Mesenchymal stem cell (in vitro differentiated cells and primary cell): Measurements from ENCODE around the gene RRM2.

Source experiments
- DNase-seq: peaks from one replicate; pipeline ENCODE4 v3.0.0-alpha.2; 2013
- H2AFZ ChIP-seq: one replicate; pipeline ENCODE4 v1.6.1; 2013; ENCODE audit warnings: low read depth, mild to moderate bottlenecking, control low read depth, inconsistent platforms, low read length, moderate library complexity
- H2AK5ac ChIP-seq: 2 replicates; pipeline ENCODE4 v1.6.1; 2013; ENCODE audit warnings: low read length, moderate library complexity, mild to moderate bottlenecking, inconsistent platforms; ENCODE audit not compliant: severe bottlenecking
- H2BK120ac ChIP-seq: one replicate; pipeline ENCODE4 v1.6.1; 2013; ENCODE audit warnings: low read depth, mild to moderate bottlenecking, inconsistent platforms, low read length, moderate library complexity
- H2BK12ac ChIP-seq, 2 experiments: one replicate each; pipeline ENCODE4 v1.6.1; 2013; ENCODE audit warnings: inconsistent platforms in 2 of 2, low read length in 2 of 2, mild to moderate bottlenecking in 2 of 2, moderate library complexity in 2 of 2, control low read depth in 1 of 2
- H2BK15ac ChIP-seq: one replicate; pipeline ENCODE4 v1.6.1; 2013; ENCODE audit warnings: mild to moderate bottlenecking, low read depth, inconsistent platforms; ENCODE audit not compliant: poor library complexity, severe bottlenecking
- H2BK5ac ChIP-seq: 2 replicates; pipeline ENCODE4 v1.6.1; 2013; ENCODE audit warnings: low read depth, mild to moderate bottlenecking, low read length, control low read depth, inconsistent platforms; ENCODE audit not compliant: poor library complexity, severe bottlenecking
- H3K14ac ChIP-seq, 2 experiments: one replicate each; pipeline ENCODE4 v1.6.1; 2013; ENCODE audit warnings: inconsistent platforms in 2 of 2, low read length in 2 of 2, control low read depth in 1 of 2, mild to moderate bottlenecking in 1 of 2, moderate library complexity in 1 of 2
- H3K18ac ChIP-seq, 2 experiments: one replicate each; pipeline ENCODE4 v1.6.1; 2013; ENCODE audit warnings: inconsistent platforms in 2 of 2, low read length in 2 of 2, control low read depth in 1 of 2, low read depth in 1 of 2, mild to moderate bottlenecking in 1 of 2
- H3K23ac ChIP-seq, 2 experiments: one replicate each; pipeline ENCODE4 v1.6.1; 2013; ENCODE audit warnings: inconsistent platforms in 2 of 2, low read length in 2 of 2, mild to moderate bottlenecking in 2 of 2, moderate library complexity in 2 of 2, control low read depth in 1 of 2
- H3K27ac ChIP-seq: 2 replicates; pipeline ENCODE4 v1.5.1; 2013; ENCODE audit warnings: mild to moderate bottlenecking, moderate library complexity, low read length, control low read depth, inconsistent platforms; ENCODE audit not compliant: poor library complexity, severe bottlenecking
- H3K27me3 ChIP-seq, 2 experiments: 2 replicates each; pipeline versions ENCODE4 v1.6.1 to v1.7.0; 2013; ENCODE audit warnings: low read length in 2 of 2, mild to moderate bottlenecking in 2 of 2, moderate library complexity in 2 of 2, control low read depth in 1 of 2, inconsistent platforms in 1 of 2; ENCODE audit not compliant: control insufficient read depth in 1 of 2, insufficient read depth in 1 of 2
- H3K36me3 ChIP-seq, 2 experiments: 2 replicates each; pipeline versions ENCODE4 v1.6.1 to v1.7.0; 2013; ENCODE audit warnings: low read length in 2 of 2, control low read depth in 1 of 2, inconsistent platforms in 1 of 2, low read depth in 1 of 2, mild to moderate bottlenecking in 1 of 2; ENCODE audit not compliant: insufficient read depth in 2 of 2, control insufficient read depth in 1 of 2
- H3K4ac ChIP-seq, 2 experiments: one replicate each; pipeline ENCODE4 v1.6.1; 2013; ENCODE audit warnings: inconsistent platforms in 2 of 2, low read length in 2 of 2, mild to moderate bottlenecking in 2 of 2, moderate library complexity in 2 of 2, control low read depth in 1 of 2, low read depth in 1 of 2
- H3K4me1 ChIP-seq: 2 replicates; pipeline ENCODE4 v1.6.1; 2013; ENCODE audit warnings: low read depth, low read length, control low read depth; ENCODE audit not compliant: control insufficient read depth, insufficient read depth
- H3K4me2 ChIP-seq: 2 replicates; pipeline ENCODE4 v1.6.1; 2013; ENCODE audit warnings: low read length, mild to moderate bottlenecking, inconsistent platforms; ENCODE audit not compliant: poor library complexity, severe bottlenecking
- H3K4me3 ChIP-seq, 2 experiments: 2 replicates each; pipeline versions ENCODE4 v1.5.1 to v1.7.0; 2013; ENCODE audit warnings: low read length in 2 of 2, mild to moderate bottlenecking in 2 of 2, control low read depth in 1 of 2, low read depth in 1 of 2; ENCODE audit not compliant: insufficient read depth in 1 of 2
- H3K79me1 ChIP-seq: replicated peaks from 2 replicates; pipeline ENCODE4 v1.6.1; 2013; ENCODE audit warnings: mild to moderate bottlenecking, control low read depth, low read length, inconsistent platforms; ENCODE audit not compliant: poor library complexity, severe bottlenecking
- H3K9ac ChIP-seq: 2 replicates; pipeline ENCODE4 v1.7.0; 2013; ENCODE audit warnings: mild to moderate bottlenecking, low read length, moderate library complexity
- H3K9me3 ChIP-seq: 2 replicates; pipeline ENCODE4 v1.7.0; 2013; ENCODE audit warnings: mild to moderate bottlenecking, low read length; ENCODE audit not compliant: control insufficient read depth
- H4K8ac ChIP-seq: one replicate; pipeline ENCODE4 v1.6.1; 2013; ENCODE audit warnings: inconsistent platforms, mild to moderate bottlenecking, low read length, moderate library complexity
- H4K91ac ChIP-seq: one replicate; pipeline ENCODE4 v1.6.1; 2013; ENCODE audit warnings: mild to moderate bottlenecking, low read length, inconsistent platforms
- WGBS: methylation state at CpG from one replicate; pipeline ENCODE4 v1.1.7; 2013; ENCODE audit warnings: mixed read lengths; 5-methylcytosine and 5-hydroxymethylcytosine counted together

RRM2 gene

GRCh38 chr2:10096641-10097040, 25.9 kb upstream of the RRM2 start:
- WGBS, result 87% methylated on average over 10 of the region's 10 CpGs

GRCh38 chr2:10097352-10098148, 25.0 kb upstream of the RRM2 start:
- Histone ChIP-seq H3K27me3 (peaks cover 0 to 29% of the 10 kb centered on the region in 2 experiments), H2AFZ (no peak overlapping the region), H3K4me3 (no peak overlapping the region), H3K36me3 (no peaks in the 10 kb centered on the region), H3K79me1 (no peaks in the 10 kb centered on the region), H2BK120ac (no peak overlapping the region), H3K27ac (no peak overlapping the region), H3K14ac (no peak overlapping the region), H3K4me2 (no peak overlapping the region), H3K18ac (no peak overlapping the region), H3K23ac (no peak overlapping the region), H3K9ac (no peak overlapping the region), H2AK5ac (peak overlapping the region; percentile 49), H3K4me1 (peaks cover 13% of the 10 kb centered on the region), H2BK5ac (no peak overlapping the region), H4K91ac (no peak overlapping the region), H3K9me3 (no peaks in the 10 kb centered on the region), H4K8ac (no peak overlapping the region), H2BK12ac (no peak overlapping the region), H3K4ac (no peak overlapping the region), H2BK15ac (no peak overlapping the region)
- 27% methylated on average over 13 of the region's 16 CpGs for WGBS
- DNase-seq, result peak; percentile 68

More at GRCh38 chr2:10096641-10097040, 25.9 kb upstream of the RRM2 start:
- no peak overlapping the region for H2AFZ ChIP-seq
- no peaks in the 10 kb centered on the region for H3K79me1 ChIP-seq
- no peak overlapping the region for H2BK120ac ChIP-seq
- peaks cover 13% of the 10 kb centered on the region for H3K4me1 ChIP-seq
- peaks cover 6% of the 10 kb centered on the region for H3K9me3 ChIP-seq
- H2BK12ac ChIP-seq, result no peak overlapping the region
- H3K36me3 ChIP-seq, result no peaks in the 10 kb centered on the region
- no peak overlapping the region for H3K9ac ChIP-seq
- no peak overlapping the region for H3K27ac ChIP-seq
- H3K14ac ChIP-seq, result no peak overlapping the region
- H3K27me3 ChIP-seq, result peaks cover 0 to 38% of the 10 kb centered on the region in 2 experiments
- H3K4ac ChIP-seq, result no peak overlapping the region
- H2BK15ac ChIP-seq, result no peak overlapping the region
- H3K23ac ChIP-seq, result peak overlapping the region in 1 of 2 experiments; percentile 46
- no peak overlapping the region for H4K8ac ChIP-seq
- no peak overlapping the region for H3K4me2 ChIP-seq
- no peak overlapping the region for H3K18ac ChIP-seq
- no peak overlapping the region for H2BK5ac ChIP-seq
- no peak overlapping the region for H3K4me3 ChIP-seq
- no peak overlapping the region for H4K91ac ChIP-seq
- DNase-seq, result no peak
- peak overlapping the region; percentile 95 for H2AK5ac ChIP-seq

- WGBS, result 82% methylated on average over 7 of the region's 7 CpGs
- Histone ChIP-seq H2BK12ac (no peak overlapping the region), H3K4me1 (peaks cover 13% of the 10 kb centered on the region), H2BK5ac (no peak overlapping the region), H3K36me3 (no peaks in the 10 kb centered on the region), H4K8ac (no peak overlapping the region), H2BK15ac (no peak overlapping the region), H3K4me2 (no peak overlapping the region), H3K9me3 (no peaks in the 10 kb centered on the region), H3K4me3 (no peak overlapping the region), H2BK120ac (no peak overlapping the region), H3K14ac (no peak overlapping the region), H3K4ac (no peak overlapping the region), H2AK5ac (no peak overlapping the region), H3K79me1 (no peaks in the 10 kb centered on the region), H2AFZ (no peak overlapping the region), H3K27me3 (peaks cover 0 to 3% of the 10 kb centered on the region in 2 experiments), H3K27ac (no peak overlapping the region), H3K9ac (no peak overlapping the region), H3K18ac (no peak overlapping the region), H3K23ac (no peak overlapping the region), H4K91ac (peak overlapping the region; percentile 53)
- no peak for DNase-seq
Observed at GRCh38 chr2:10101491-10101890, 21.0 kb upstream of the RRM2 start.

GRCh38 chr2:10103179-10103578, 19.4 kb upstream of the RRM2 start:
- WGBS, result 86% methylated on average over 6 of the region's 6 CpGs

More at GRCh38 chr2:10103179-10103578, 19.4 kb upstream of the RRM2 start:
- Histone ChIP-seq H2BK5ac (no peak overlapping the region), H3K14ac (no peak overlapping the region), H2BK12ac (no peak overlapping the region), H3K36me3 (no peaks in the 10 kb centered on the region), H3K4ac (no peak overlapping the region), H3K9me3 (no peaks in the 10 kb centered on the region), H3K27ac (no peak overlapping the region), H4K8ac (no peak overlapping the region), H3K79me1 (no peaks in the 10 kb centered on the region), H3K4me2 (no peak overlapping the region), H2AFZ (no peak overlapping the region), H3K4me1 (peaks cover 5% of the 10 kb centered on the region), H3K23ac (no peak overlapping the region), H2BK15ac (no peak overlapping the region), H3K4me3 (no peak overlapping the region), H3K27me3 (peaks cover 0 to 3% of the 10 kb centered on the region in 2 experiments), H3K9ac (no peak overlapping the region), H2AK5ac (no peak overlapping the region), H2BK120ac (no peak overlapping the region), H3K18ac (no peak overlapping the region), H4K91ac (no peak overlapping the region)
- DNase-seq, result no peak
